Brain pericyte (primary cell): ENCODE measurements around the gene SYF2.
"Not testable (repeated sequence)": the region's sequence is repeated elsewhere in the genome, so short reads cannot be mapped to it uniquely, and the experiment has no call there.

Experiments
- DNase-seq: peaks from one replicate; pipeline ENCODE4 v3.0.0-alpha.2; 2012; ENCODE audit warnings: low read depth, low spot score

The SYF2 gene

DNA sequence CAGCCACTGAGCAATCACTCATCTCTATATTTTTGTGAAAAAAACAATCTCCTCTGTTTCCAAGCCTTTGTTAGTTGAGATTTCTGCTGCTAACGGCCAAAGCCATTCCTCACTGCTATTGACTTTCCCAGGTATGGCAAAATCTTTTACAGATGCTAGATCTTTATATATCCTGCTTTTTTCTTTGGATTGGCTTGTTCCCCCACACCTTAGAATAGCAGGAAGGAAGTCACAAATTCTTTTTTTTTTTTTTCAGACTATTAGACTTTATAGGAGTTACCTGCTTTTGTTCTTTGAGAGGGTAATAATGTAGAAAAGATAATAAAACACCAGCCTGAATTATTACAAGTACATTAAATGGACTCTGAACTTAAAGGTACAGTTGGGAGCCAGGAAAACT is 24.2 kb downstream of the SYF2 start:
- no peak for DNase-seq

GRCh38 chr1:25206201-25206600 is 26.1 kb downstream of the SYF2 start:
- no peak for DNase-seq

- no peak for DNase-seq
Observed at GRCh38 chr1:25205786-25206185, 26.5 kb downstream of the SYF2 start.

DNA sequence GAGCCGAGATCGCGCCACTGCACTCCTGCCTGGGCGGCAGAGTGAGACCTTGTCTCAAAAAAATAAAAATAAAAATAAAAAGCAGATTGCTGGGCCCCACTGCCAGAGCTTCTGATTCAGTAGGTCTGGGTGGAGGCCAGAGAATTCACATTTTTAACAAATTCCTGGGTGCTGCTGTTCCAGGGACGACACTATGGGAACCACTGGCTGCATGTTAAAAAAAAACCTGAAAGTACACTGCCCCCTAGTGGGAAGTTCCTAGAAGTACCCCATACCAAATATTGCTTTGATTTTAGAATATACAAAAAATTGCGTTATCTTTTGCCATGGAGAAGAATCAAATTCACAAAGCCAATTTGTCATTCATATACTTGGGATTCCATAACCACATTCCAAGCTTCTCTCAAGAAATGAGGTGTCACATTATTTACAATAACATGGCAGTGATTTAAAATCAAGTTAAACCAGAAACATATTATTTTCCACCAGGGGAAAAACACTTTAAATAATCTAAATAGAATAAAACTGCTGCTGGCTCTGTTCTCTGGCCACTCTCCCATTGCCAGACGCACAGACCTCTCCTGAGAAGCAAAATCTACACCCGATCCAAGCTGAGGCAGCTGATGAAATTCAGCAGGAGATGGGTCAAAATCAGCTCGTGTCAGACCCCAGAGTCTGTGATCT is 27.4 kb downstream of the SYF2 start:
- no peak for DNase-seq

GRCh38 chr1:25201006-25201405 is 31.3 kb downstream of the SYF2 start:
- no peak for DNase-seq

DNA sequence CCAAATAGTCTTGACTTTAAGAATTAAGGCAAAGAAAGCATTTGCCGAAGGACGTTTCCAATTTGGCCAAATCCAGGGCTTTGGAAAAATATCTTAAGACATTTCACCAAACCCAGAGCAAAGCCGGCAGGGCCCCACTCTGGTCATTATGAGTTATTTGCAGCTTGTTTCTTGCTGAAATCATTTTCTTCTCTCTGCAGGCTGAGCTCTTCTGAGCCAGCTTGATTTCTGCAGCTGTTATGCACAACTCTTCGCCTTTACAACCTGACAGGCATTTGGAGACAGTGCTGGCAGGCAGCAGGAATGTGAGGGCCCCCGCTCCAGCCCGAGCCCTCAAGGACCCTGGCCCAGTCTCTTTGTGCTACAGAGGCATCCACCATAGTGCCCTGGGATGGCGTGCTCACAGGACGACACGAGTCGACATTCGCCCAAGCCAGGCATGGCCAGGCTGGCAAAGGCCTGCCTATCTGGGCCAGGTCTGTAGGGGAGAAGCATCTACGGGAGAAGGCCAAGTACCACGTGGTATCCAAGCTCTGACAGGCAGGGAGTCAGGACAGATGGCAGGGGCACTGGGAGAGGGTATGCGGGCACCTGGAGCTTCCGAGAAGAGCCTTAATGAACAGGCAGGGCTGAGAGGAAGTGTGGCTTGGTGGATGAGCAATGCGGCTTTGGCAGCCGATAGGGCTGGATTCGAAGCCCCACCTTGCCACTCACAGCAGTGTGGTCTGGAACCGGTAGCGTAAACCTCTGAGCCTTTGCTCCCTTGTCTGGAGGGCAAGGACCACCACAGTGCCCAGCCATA is 32.3 kb downstream of the SYF2 start:
- no peak for DNase-seq

- no peak for DNase-seq
Observed at GRCh38 chr1:25198663-25199252, 33.5 kb downstream of the SYF2 start.

GRCh38 chr1:25197982-25198662 is 34.2 kb downstream of the SYF2 start:
- DNase-seq, result no peak

- no peak for DNase-seq
Observed at GRCh38 chr1:25197235-25197975, 34.9 kb downstream of the SYF2 start.

DNA sequence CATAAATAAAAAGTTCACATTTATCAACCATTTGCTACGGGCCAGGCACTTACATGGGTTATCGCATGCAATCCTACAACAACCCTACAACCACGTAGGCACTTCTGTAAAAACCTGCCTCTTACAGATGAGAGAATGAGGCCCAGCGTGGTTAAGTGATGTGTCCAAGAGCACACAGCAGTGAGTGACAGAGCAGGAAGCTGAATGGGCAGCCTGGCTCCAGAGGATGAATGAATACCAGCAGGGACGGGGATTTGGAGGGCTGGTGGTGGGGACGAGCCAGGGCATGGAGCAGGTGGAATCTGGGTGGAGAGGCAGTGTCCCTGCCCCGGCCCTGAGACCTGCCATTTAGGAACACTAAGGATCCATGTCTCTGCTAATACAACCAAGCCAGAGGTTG is 35.5 kb downstream of the SYF2 start:
- DNase-seq, result no peak

DNA sequence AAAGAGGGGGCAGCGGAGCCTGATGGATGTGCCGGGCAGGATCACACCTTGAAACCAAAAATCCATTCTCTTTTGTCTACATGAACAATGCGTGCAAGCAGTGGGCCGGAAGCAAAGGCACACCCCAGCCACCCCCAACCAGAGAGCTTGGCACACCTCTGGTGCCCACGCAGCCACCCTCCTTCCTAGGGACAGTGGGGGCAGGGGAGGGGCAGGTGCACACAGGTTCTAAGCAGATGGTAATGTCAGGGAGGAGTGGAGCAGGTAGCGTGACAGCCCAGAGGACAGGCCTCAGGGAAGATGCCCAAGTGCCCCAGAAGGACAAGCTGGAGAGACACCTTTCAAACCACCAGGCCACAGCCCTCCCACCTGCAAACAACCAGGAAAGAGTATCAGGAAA is 36.5 kb downstream of the SYF2 start:
- no peak for DNase-seq

DNA sequence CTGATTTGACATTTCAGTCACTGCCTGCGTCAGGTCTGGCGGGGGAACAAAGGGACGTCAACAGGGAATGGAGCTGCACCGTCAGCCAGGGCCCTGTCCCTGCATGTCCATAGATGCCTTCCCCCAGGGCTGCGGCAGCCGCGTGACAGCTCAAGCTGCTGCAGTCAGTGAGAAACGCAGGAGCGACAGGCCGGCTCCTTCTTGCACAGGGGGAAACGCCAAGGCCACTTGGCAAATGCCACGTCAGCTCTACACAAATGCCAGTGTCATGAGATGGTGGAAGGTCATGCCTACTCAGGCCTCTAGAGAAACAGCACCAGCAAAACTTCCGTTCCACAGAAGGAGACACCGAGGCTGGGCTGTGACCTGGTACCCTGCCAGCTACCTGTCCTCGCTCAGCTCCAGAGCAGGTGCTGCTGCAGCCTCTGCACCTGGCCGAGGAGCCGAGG is 37.7 kb downstream of the SYF2 start:
- DNase-seq, result no peak

GRCh38 chr1:25194054-25194453 is 38.2 kb downstream of the SYF2 start:
- DNase-seq, result no peak

DNA sequence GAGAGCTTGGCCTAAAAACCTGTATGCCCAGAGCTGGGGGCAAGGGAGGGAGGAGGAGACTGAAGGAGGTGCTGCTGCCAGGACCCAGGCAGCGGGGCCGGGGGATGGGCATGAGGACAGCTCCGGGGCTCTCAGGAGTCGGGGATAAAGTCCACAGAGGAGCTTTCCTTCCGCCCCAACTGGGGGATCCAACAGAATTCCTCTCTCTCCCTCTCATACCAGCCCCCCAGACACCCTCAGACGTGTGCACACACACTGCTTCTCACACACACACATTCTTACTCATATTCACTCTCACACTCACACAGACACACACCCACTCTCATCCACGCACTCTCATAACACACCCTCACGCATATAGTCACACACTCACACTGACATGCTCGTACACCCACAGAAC is 39.1 kb downstream of the SYF2 start:
- no peak for DNase-seq

- DNase-seq, result no peak
Observed at GRCh38 chr1:25192154-25192553, 40.1 kb downstream of the SYF2 start.

GRCh38 chr1:25190260-25190659 is 42.0 kb downstream of the SYF2 start:
- DNase-seq, result no peak

- not testable (repeated sequence) for DNase-seq
Observed at GRCh38 chr1:25187904-25188303, 44.4 kb downstream of the SYF2 start.

DNA sequence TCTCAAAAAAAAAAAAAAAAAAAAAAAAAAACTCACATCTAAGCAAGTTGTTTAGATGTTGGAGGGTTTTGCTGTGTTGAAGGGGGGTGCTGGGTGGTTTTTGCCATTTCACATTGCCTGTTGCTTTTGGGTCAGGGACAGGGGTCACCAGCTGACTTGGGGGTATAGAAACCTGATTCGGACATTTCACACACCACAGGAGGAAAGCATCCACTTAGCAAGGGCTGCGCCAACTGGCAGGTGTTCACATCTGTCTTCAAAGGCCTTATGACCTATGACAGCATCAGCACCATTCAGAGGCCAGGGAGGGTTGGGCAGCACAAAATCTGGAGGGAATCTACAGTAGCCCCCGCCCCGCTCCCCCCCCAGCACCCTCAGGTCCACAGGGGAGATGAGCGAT is 45.2 kb downstream of the SYF2 start:
- no peak for DNase-seq

DNA sequence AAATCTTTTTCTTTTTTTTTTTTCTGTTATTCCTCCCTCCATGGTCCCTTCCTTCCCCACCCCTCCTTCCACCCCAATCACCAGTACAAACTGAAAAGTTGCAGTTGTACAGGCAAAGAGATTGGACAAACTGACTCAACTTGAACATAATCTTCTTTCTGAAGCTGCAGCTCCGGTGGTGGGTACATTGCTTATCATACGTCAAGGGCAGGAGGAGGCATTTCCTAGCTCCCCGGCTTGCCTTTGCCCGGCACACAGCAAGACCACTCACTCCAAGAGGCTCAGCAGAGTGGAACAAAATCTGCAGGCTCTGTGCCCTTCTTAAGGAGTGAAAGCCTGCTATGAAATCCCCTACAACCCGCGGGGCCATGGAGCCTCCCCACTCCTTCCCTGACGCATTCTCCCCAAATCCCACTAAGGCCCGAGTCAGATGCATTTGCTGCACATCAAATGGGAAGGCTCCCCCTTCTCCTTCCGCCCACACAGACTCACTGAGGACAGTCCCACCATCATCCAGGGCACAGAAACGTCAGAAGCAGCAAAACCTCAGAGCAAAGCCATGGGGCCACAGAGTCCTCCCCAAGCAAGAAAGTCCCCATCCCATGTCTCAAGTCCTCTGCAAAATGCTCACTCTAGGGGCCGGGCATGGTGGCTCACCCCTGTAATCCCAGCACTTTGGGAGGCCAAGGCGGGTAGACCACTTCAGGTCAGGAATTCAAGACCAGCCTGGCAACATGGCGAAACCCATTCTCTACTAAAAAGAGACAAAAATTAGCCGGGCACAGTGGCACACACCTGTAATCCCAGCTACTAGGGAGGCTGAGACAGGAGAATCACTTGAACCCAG is 45.9 kb downstream of the SYF2 start:
- no peak for DNase-seq

- DNase-seq, result no peak
Observed at GRCh38 chr1:25185409-25186160, 46.7 kb downstream of the SYF2 start.
